Hematopoietic multipotent progenitor cell treated with erythropoietin and hydrocortisone succinate and interleukin-3 and kit ligand, for 8 days (in vitro differentiated cells): ENCODE data around the gene MVB12B.
A peak's percentile ranks its signal among the peaks of the same experiment; 100 is the strongest.
"Not testable (repeated sequence)": the region's sequence is repeated elsewhere in the genome, so short reads cannot be mapped to it uniquely, and the experiment has no call there.

Experiments
- DNase-seq: peaks from one replicate; pipeline ENCODE4 v3.0.0-alpha.2; 2015

The MVB12B gene

DNA sequence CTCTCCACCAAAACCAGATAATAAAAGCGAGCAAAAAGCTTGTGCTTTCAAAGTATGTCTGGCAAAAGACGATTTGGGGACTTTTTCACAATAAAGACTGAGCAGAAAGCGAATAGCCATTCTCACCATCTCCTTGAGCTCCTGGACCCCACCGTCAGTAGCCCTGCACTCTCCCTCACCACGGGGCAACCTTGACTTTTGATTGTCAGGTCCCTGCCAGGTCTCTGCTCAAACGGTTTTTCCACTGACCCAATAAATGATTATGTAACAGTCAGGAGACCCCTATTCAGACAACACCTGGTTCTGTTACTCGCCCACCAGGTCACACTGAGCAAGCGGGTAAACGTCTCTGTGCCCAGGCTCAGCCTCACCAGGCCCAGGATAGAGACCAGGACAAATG is 131.3 kb downstream of the MVB12B start:
- DNase-seq: no peak

DNA sequence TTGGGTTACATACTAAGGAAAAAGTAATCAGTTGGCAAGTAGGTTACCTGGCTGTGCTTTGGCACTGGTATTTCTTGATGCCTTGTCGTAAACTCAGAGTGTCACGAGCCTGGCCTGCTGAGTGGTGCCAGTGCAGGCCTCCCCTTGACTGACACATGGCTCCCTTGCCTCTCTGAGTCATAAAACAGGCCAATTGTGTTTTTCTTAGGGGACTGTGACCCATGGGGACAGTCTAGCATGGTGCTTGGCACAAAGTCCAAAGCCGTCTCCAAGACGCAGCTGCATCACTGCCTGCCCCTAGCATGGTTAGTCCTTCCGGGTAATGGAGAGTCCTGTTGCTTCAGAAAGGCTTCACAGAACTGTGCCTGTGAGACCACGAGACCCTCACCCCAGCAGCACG is 132.5 kb downstream of the MVB12B start:
- no peak for DNase-seq

DNA sequence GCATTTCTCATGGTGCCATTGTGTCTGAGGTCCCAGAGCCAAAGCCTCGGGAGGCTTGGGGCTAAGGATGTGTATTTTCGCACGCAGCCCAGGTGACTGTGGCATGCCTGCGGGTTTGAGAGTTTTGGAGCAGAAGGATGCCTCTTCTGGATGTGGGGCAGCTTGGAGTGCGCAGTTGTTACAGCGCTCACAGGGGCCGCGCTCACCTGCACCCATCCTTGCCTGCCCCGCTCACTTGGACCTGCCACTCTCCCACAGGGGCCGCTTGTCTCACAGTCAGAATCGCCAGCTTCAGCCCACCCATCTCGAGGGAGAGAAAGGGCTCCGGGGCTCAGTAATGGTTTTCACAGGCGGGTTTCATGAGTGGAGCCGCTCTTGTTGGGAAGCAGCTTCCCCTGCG is 132.9 kb downstream of the MVB12B start:
- no peak for DNase-seq

DNA sequence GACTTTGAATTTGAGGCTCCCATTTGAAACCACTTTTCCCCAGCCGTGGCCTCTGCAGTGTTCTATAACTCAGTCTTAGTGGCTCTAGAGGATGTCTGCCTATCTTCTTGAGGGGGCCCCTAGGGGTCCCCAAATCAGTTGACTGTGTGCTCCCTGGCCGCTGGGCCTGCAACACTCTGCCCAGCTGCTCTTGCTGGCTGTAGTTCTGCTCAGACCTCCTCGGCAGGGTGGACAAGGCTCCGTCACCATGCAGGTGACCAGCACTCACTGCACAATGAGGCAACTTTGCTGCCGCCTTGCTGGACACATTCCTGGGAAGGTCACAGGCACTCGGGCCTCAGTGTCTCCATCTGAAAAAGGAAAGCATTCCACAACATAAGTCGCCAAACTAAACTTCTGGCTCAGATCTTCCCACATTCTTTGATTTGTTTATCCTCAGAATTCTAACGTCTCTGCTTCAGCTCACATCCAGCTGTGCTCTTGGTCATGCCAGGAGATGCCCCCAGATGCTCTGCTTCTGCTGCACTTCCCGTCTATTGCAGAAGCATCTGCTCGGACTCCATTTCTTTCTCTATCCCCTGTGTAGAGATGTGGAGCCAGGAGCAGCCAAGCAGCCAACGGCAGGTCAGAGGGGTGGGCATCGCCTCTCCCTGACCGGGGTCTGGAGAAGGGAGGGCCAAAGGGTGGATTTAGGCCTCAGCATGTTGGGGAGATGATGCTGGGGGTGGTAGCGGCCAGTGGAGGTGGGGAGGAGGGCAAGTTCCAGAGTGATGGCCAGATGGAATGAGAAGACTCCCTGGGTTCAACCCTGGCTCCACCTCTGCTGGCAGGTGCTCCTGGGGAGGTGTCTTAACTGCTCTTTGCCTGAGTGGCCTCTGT is 133.6 kb downstream of the MVB12B start:
- DNase-seq: no peak

- DNase-seq: no peak
Measured at GRCh38 chr9:126461029-126461428, 134.4 kb downstream of the MVB12B start.

- no peak for DNase-seq
Measured at GRCh38 chr9:126461608-126462007, 135.0 kb downstream of the MVB12B start.

DNA sequence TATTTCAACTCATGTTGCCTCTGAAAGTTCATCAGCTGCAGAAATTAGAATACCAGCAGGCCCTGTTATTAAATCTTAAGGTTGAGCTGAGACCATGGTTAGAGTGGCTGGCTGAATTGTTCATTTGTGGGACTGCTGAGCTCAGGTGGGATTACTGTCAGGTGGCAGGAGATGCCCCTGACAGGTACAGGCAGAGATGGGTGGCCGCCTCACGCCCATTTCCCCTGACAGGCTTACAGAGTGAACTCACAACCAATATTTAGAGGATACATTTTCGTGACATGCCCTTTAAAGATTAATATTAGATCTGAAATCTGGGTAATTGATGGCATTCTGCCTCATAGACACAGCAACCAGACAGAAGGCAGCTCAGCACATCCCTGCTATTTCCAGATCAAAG is 136.0 kb downstream of the MVB12B start:
- DNase-seq: no peak

DNA sequence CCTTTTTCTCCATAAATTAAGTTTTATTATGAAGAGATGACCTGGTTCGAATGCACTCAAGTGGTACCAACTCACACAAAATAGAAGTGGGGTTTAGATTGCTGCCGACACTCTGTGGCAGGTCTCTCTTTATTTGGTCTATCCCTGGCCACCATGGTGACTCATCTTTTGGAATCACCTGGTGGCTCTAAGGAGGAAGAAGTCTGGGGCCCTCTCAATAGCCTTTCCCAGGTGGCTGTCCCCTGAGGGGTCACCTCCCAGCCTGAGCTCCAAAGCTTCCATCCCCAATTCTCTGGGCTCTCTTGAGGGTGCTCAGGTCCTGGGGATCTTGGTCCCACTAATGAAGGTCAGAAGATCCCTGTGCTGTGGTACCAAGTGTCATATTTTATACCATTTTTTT is 136.8 kb downstream of the MVB12B start:
- no peak for DNase-seq

DNA sequence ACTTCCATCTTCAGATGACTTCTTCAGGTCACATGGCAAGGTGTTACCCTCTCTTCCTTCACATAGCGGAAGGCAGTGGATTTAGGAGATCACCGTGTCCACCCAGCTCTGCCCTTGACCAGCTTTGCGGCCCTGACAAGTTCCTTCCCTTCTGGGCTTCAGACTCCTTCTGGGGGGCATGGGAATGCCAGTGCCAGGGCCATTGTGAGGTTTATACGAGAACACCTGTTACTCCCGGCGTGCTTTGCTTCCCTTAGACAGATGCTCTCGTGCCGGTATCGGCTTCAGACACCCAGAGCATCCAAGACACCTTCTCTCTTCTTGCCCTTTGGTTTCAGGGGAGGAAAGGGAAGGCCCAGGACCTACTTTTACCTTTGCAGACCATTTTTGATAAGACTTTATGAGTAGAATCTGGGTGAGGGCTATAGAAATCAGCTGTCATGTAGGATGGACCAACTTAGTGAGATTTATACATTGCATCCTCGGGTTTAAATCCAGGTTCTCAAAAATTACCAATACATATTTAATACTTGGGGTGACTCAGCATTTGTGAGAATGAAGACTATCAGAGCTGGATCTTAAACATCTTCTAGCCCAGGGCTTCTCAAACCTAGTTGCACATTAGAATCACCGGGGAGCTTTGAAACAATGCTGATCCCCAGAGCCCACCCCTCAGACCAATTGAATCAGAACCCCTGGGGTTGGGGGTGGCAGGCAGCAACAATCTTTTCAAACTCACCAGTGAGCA is 138.2 kb downstream of the MVB12B start:
- no peak for DNase-seq

- DNase-seq: no peak
Measured at GRCh38 chr9:126465977-126466376, 139.3 kb downstream of the MVB12B start.

DNA sequence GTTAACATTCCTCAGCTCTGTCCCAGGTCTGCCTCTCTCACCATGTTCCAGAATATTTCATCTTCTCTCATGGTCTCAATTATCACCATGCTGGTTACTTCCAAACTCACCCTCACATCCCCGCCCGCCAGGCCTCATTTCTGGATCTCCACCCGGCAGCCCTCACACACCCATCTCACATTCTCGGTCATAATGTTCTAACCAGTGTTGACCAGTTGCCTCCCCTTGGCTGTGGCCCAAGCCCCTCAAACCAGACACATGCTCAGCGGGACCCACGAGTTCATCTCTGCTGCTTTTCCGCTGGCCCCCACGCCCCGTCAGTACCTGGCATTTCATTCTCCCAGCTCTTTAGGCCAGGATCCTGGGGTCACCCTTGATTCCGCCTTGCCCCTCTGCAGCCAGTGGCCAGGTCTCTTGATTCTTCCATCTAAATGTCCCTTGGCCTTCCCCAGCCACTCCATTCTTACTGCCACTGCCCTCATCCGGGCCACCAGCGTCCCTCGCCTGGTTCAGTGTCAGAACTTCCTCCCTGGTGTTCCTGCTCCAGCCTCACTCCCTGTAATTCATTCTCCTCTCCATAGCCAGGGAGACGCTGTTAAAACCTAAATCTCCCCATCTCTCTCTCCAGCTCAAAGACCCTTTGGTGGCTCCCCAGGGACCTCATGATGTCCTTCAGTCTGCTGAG is 141.7 kb downstream of the MVB12B start:
- DNase-seq: no peak

GRCh38 chr9:126470241-126470993 is 143.8 kb downstream of the MVB12B start:
- peak; percentile 7 for DNase-seq

GRCh38 chr9:126471084-126471624 is 144.5 kb downstream of the MVB12B start:
- DNase-seq: peak; percentile 75

GRCh38 chr9:126472198-126472947 is 145.7 kb downstream of the MVB12B start:
- DNase-seq: no peak

- no peak for DNase-seq
Measured at GRCh38 chr9:126472948-126473298, 146.3 kb downstream of the MVB12B start.

- no peak for DNase-seq
Measured at GRCh38 chr9:126474206-126474765, 147.7 kb downstream of the MVB12B start.

DNA sequence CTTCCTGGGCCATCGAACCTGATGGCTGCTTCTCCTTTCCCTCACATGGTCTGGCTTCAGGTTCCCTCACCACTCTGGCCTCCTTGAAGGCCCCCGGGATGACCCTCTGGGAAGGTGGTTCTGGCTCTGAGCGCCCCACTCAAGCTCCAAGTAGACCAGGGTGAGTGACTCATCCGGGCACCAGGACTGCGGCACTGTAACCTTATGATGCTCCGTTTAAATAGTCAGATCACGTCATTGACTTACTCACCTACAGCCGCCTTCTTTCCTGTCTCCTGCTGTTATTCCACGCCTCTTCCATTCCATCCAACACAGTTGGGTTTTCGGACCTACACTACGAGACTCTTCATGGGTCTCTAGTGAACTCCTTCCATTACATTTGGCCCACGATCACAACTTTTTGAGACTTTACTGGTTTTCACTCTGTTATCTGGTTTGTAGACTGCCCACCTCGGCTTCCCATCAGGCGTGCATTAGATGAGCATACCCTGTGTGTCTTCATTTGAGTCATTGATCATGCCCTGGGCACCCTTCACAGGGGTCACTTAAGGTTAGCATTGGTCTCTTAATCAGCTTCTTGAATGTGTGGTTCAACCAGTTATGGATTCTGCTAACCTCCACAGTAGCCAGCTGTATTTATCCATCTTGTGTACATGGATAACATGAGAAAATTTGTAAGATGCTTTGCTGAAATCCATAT is 148.3 kb downstream of the MVB12B start:
- no peak for DNase-seq

DNA sequence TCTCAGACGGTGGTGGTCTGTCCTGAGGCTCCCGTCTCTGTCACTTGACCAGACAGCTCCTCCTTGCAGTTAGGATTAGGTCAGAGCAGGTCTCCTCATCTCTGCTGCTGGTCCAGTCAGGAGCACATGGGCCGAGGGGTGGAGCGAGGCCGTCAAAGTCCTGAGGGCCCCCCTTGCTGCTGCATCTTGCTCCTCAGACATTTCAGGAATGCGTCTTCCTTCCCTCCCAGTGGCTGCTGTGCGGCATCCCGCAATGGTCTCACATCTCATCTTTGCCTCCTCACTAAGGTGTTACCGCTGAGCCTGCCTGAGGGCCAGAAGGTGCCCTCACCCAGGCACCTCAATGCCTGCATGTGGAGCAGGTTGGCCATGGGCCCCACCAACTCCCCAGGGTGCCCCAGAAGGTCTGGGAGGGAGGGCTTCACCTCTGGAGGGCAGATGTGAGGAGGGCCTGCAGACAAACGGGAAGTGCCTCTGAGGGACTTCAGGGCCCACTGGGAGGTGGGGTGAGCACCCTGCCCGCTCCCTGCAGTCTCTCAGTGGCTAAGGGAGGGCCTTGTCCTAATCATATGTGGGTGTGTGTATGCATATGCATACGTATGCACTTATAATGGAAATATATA is 149.4 kb downstream of the MVB12B start:
- no peak for DNase-seq

DNA sequence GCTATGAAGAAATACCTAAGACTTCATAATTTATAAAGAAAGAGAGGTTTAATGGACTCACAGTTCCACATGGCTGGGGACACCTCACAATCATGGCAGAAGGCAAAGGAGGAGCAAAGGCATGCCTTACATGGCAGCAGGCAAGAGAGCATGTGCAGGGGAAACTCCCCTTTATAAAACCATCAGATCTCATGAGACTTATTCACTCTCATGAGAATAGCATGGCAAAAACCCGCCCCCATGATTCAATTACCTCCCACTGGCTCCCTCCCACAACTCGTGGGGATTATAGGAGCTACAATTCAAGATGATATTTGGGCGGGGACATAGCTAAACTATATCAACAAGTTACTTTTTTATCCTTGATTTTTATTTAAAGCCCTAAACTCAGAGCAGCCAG is 150.8 kb downstream of the MVB12B start:
- DNase-seq: not testable (repeated sequence)

- no peak for DNase-seq
Measured at GRCh38 chr9:126478216-126478981, 151.8 kb downstream of the MVB12B start.
